HL-60 (cell line): ENCODE results near the gene FAM169A.
"Not testable (repeated sequence)": the region's sequence is repeated elsewhere in the genome, so short reads cannot be mapped to it uniquely, and the experiment has no call there.

ENCODE experiments used
- DNase-seq, 2 experiments: peaks; one replicate each; pipeline ENCODE4 v3.0.0-alpha.2; 2010 to 2020; ENCODE audit warnings: low read depth in 1 of 2, low spot score in 1 of 2
- H3K27ac ChIP-seq: fragments of 250-450 bp; sonication (Bioruptor Pico); replicated peaks from 2 replicates; pipeline ENCODE4 v1.5.1; 2020; ENCODE audit warnings: mild to moderate bottlenecking, moderate library complexity
- H3K27me3 ChIP-seq: fragments of 250-450 bp; sonication (Bioruptor Pico); 2 replicates; pipeline ENCODE4 v1.5.1; 2021; ENCODE audit warnings: mild to moderate bottlenecking, moderate library complexity; ENCODE audit not compliant: insufficient read depth, poor library complexity, severe bottlenecking
- H3K4me3 ChIP-seq: replicated peaks from 2 replicates; pipeline ENCODE4 v1.5.1; 2011; ENCODE audit warnings: mild to moderate bottlenecking, control low read depth, low read length; ENCODE audit not compliant: insufficient read depth
- CTCF ChIP-seq: IDR thresholded peaks from one replicate; pipeline ENCODE4 v1.5.1; 2011; ENCODE audit warnings: low read length, control low read depth, inconsistent platforms; ENCODE audit not compliant: insufficient read depth
- GABPA ChIP-seq: IDR thresholded peaks from 2 replicates; pipeline ENCODE4 v1.6.1; 2012; ENCODE audit warnings: low read depth
- POLR2AphosphoS5 ChIP-seq: IDR thresholded peaks from 2 replicates; pipeline ENCODE4 v1.6.1; 2012; ENCODE audit warnings: low read depth
- REST ChIP-seq: IDR thresholded peaks from 2 replicates; pipeline ENCODE4 v1.6.1; 2012; ENCODE audit warnings: low read depth; ENCODE audit not compliant: insufficient replicate concordance
- SPI1 ChIP-seq: IDR thresholded peaks from 2 replicates; pipeline ENCODE4 v1.6.1; 2012; ENCODE audit warnings: low read depth, mild to moderate bottlenecking, borderline replicate concordance

FAM169A gene

GRCh38 chr5:74761241-74761640 lies 104.9 kb downstream of the FAM169A start:
- Histone ChIP-seq H3K4me3 (no peak overlapping the region), H3K27me3 (no peaks in the 10 kb centered on the region), H3K27ac (no peak overlapping the region)
- TF ChIP-seq GABPA (no peak), SPI1 (no peak), POLR2AphosphoS5 (no peak), CTCF (no peak), REST (no peak)
- DNase-seq = no peak

GRCh38 chr5:74748742-74749141 lies 117.4 kb downstream of the FAM169A start:
- not testable (repeated sequence) for H3K27me3 ChIP-seq, DNase-seq, H3K27ac ChIP-seq, H3K4me3 ChIP-seq

- no peak overlapping the region for H3K27ac ChIP-seq
- no peak for TF ChIP-seq GABPA
- TF ChIP-seq SPI1 = no peak
- TF ChIP-seq POLR2AphosphoS5 = no peak
- no peak for TF ChIP-seq REST
- TF ChIP-seq CTCF = no peak
- DNase-seq = no peak
- no peak overlapping the region for H3K4me3 ChIP-seq
- no peaks in the 10 kb centered on the region for H3K27me3 ChIP-seq
Observed at GRCh38 chr5:74738406-74738805, 127.8 kb downstream of the FAM169A start.

- DNase-seq = no peak
- TF ChIP-seq REST = no peak
- no peak for TF ChIP-seq SPI1
- TF ChIP-seq POLR2AphosphoS5 = no peak
- no peak for TF ChIP-seq CTCF
- TF ChIP-seq GABPA = no peak
- Histone ChIP-seq H3K27ac (no peak overlapping the region), H3K4me3 (no peak overlapping the region), H3K27me3 (no peaks in the 10 kb centered on the region)
Observed at GRCh38 chr5:74736759-74737158, 129.4 kb downstream of the FAM169A start.
